GM12873 (cell line): ENCODE measurements around the gene AFF4.

Experiments used
- CTCF ChIP-seq: IDR thresholded peaks from 2 replicates; pipeline ENCODE4 v1.5.1; 2012; ENCODE audit warnings: low read depth, mild to moderate bottlenecking, moderate library complexity, low read length, control low read depth; ENCODE audit not compliant: insufficient read depth; ENCODE audit errors: missing control alignments

Gene AFF4

GRCh38 chr5:132825834-132826391 lies 137.5 kb downstream of the AFF4 start:
- no peak for TF ChIP-seq CTCF
